AG20443 (cell line): ENCODE measurements around the gene RTL1.

Source experiments
- DNase-seq: peaks from one replicate; pipeline ENCODE4 v3.0.0; 2012; ENCODE audit warnings: low spot score, mixed read lengths

The RTL1 gene

GRCh38 chr14:100882026-100882967 is 21.2 kb downstream of the RTL1 start:
- no peak for DNase-seq

DNA sequence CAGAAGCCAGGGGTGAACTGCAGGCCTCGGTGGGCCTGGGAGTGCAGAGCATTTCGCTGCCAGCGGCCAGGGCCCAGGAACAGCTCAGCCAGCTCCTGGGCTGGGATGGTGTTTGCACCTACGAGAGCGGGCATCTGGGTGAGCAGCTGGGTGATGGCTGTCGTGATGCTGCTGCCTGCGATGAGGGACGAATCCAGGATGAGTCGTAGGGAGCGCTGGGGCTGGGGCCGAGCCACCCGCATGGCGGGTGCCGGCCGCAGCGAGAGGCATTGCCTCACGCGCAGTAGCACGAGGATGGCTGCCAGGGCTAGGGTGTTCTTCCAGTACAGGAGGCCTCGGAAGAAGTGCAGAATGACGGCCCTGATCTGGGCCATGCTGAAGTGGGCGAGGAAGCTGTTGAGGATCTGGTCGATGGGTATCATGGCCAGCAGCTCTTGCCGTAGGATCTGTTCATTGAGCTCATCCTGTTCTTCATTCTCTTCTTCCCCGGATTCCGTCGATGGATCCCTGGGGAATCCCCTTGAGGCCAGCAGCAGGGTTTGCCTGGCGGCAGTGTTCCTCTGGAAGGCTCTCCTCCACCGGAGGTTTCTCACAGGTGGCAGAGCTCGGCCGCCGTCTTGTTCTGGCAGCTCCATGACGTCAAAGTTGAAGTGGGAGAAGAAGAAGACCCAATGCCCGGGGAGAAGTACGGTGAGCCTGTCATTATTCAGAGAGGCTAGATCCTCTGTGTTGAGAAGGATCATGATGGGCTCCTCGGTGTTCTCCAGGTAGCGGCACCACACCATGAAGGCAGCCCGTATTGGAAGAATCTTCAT is 22.1 kb downstream of the RTL1 start:
- no peak for DNase-seq

GRCh38 chr14:100880271-100881101 is 23.0 kb downstream of the RTL1 start:
- DNase-seq = no peak

GRCh38 chr14:100879782-100880181 is 23.7 kb downstream of the RTL1 start:
- no peak for DNase-seq

- no peak for DNase-seq
Measured at GRCh38 chr14:100879194-100879593, 24.3 kb downstream of the RTL1 start.

- DNase-seq = no peak
Measured at GRCh38 chr14:100878271-100879146, 25.0 kb downstream of the RTL1 start.

DNA sequence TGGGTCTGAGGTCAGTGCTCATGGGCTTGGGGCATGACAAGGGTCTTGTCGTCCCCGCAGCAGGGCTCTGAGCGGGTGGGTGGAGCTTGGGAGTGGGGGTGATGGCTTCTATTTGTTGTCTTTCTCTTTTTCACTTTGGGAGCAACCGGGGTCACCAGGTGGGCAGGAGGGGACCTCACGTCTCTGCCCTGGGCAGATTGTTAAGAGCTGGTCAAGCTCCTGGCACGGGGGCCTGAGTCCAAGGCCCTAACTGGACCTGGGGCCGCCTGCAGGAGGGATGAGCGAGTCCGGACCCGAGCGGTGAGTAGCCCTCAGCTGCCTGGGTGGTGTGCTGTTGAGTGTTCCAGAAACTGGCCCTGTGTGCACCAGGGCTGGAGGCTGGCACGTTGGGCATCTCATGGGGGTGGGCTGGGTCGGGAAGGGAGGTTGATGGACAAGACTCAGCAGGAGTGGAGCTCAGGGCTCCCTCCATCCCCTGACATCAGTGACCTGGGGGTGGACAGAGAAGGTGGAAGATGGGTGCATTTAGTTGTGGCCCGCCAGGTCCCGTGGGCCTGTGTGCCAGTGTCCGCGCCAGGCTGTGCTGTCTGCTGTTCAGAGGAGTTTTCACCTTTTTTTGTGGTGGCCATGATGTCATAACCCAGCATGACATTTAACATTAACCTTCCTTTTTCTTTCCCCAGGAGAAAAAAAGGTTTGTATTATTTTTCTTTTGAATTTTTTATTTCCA is 27.5 kb downstream of the RTL1 start:
- no peak for DNase-seq

GRCh38 chr14:100875126-100875525 is 28.4 kb downstream of the RTL1 start:
- DNase-seq = no peak

DNA sequence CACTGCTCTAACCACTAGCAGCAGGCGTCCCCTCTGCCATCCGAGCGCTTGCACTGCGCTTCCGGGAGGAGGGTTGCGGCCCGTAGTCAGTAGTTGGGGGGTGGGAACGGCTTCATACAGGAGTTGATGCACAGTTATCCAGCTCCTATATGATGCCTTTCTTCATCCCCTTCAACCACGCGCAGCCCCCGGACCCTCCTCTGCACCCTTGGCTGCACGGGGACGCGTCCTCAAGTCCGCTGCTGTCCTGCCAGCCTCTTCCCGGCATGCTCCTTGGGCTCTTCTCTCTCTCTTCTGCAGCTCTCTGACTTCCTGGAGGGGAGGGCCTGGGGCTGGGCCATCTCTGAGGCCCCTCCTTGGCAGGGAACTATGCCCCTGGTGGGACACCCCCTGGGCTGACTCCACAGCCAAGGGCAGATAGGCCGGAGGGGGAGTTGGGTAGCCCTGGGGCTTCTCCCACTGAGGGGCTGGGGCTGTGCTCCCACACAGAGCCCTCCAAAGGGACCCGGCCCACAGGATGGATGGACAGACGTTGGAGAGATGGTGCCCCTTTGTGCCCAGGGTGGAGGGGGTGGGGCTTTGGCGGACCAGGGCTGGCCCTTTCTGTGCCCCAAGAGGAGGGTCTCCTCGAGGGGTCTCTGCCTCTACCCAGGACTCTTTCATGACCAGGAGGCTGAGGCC is 29.0 kb downstream of the RTL1 start:
- no peak for DNase-seq

GRCh38 chr14:100874051-100874410 is 29.5 kb downstream of the RTL1 start:
- DNase-seq = no peak

- DNase-seq = peak; percentile 31
Measured at GRCh38 chr14:100873096-100873482, 30.4 kb downstream of the RTL1 start.

GRCh38 chr14:100872259-100873095 is 31.0 kb downstream of the RTL1 start:
- DNase-seq = no peak

DNA sequence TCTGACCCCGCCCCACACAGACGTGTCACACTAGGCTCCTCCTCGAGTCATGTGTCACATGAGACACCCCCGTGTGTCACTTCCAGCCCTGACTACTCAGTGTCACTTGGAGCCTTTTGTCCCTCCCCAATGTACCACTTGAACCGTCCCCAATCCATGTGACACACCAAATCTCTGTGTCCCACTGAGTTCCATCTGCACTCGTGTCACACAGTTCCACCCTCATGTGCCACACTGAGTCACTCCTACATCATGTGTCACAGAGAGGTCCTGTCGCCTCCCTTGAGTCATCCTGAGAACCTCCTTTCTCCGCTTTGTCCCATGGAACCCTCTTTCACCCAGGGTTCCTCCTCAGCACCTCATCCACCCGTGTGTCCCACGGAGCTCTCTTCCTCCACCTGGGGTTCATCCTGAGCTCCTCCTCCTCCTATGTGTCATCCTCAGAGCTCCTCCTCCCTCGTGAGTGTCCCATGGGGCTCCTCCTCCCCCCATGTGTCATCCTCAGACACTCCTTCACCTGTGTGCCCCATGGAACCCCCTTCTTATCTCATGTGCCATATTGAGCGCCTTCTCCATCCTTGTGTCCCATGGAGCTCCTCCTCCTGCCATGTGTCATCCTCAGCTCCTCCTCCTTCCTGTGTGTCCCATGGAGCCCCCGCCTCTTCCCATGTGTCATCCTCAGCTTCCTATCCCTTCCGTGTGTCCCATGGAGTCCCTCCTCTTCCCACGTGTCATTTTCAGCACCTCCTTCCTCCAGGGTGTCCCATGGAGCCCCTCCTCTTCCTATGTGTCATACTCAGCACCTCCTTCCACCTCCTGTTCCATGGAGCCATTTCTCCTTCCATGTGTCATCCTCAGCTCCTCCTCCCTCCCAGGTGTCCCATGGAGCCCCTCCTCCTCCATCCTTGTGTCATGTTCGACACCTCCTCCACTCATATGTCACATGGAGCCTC is 32.0 kb downstream of the RTL1 start:
- peak; percentile 60 for DNase-seq

DNA sequence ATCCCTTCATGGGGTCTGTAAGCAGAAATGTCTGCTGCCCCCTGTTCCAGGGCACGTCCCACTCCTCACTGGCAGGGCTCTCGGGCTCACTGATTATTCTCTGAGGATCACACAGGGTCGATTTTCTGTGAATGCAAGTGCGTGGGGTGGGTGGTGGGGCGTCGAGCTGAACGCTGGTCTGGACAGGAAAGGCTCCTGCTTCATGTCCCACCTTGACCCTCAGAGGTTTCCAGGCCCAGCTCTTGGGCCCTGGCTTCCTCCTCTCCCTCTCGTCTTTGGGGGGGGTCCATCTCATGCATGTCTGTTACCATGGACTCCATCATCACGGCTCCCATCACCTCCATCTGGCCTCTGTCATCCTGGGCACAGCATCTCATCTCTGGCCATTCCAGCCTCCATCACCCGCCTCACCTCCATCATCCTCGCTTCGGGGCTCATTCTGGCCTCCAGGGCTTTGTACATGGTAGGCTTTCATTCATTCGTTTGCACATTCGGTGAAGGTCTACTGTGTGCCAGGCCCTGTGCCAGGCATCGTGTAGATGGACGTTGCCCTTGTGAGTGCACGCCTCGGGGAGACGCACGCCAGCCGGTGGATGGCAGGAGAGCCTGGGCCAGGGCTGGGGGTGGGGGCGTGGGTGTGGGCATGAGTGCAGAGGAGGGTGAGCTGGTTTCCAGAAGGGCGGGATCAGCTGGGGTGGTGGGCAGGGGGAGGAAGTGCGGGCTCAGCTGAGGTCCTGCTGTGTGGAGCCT is 34.7 kb downstream of the RTL1 start:
- no peak for DNase-seq

GRCh38 chr14:100867631-100868315 is 35.7 kb downstream of the RTL1 start:
- DNase-seq = no peak
